ENCODE results near the gene EPHA8. TPM values are rescaled to one million over a fixed set of nuclear protein-coding genes. Genes with fewer than 3 reads are reported as not detected.
A peak's percentile ranks its signal among the peaks of the same experiment; 100 is the strongest.

EPHA8 gene
- total RNA-seq, 1 experiment from 2014 or later = 3.8 TPM

- 0 out of 2 replicates have a peak, but pooled peaks have one; percentile 81 for TF ChIP-seq AFF4 (CRISPR knock-in tag; IDR thresholded peaks at IDR 0.05; ENCODE audit: borderline replicate concordance)
- no peak for TF ChIP-seq ZMAT4 (CRISPR knock-in tag; IDR thresholded peaks at IDR 0.05)
- TF ChIP-seq RELA (CRISPR knock-in tag; IDR thresholded peaks at IDR 0.05; ENCODE audit: borderline replicate concordance) = 0 out of 2 replicates have a peak, but pooled peaks have one; percentile 62
- TF ChIP-seq ZNF423 (CRISPR knock-in tag; IDR thresholded peaks at IDR 0.05) = no peak
- no peak for TF ChIP-seq JAZF1 (CRISPR knock-in tag; IDR thresholded peaks at IDR 0.05)
- TF ChIP-seq ETV6 (CRISPR knock-in tag; IDR thresholded peaks at IDR 0.05) = peak; percentile 89
- TF ChIP-seq, protein P1, sequence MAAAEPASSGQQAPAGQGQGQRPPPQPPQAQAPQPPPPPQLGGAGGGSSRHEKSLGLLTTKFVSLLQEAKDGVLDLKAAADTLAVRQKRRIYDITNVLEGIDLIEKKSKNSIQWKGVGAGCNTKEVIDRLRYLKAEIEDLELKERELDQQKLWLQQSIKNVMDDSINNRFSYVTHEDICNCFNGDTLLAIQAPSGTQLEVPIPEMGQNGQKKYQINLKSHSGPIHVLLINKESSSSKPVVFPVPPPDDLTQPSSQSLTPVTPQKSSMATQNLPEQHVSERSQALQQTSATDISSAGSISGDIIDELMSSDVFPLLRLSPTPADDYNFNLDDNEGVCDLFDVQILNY (CRISPR knock-in tag; IDR thresholded peaks at IDR 0.05) = no peak
- no peak for TF ChIP-seq EMX1 (CRISPR knock-in tag; IDR thresholded peaks at IDR 0.05)
- TF ChIP-seq E2F4 (CRISPR knock-in tag; IDR thresholded peaks at IDR 0.05; ENCODE audit: borderline replicate concordance, low read depth) = peak; percentile 75; the same call in 1 of the 2 replicates
- no peak; the same call in 1 of the 2 replicates for TF ChIP-seq ELF4 (CRISPR knock-in tag; IDR thresholded peaks at IDR 0.05; ENCODE audit: low read depth)
- peak; percentile 50; the same call in 1 of the 2 replicates for TF ChIP-seq TCF7 (CRISPR knock-in tag; IDR thresholded peaks at IDR 0.05; ENCODE audit: low read depth)
- peak; percentile 97 for TF ChIP-seq TEAD4 (CRISPR knock-in tag; IDR thresholded peaks at IDR 0.05)
- TF ChIP-seq IRF2 (CRISPR knock-in tag; IDR thresholded peaks at IDR 0.05; ENCODE audit: borderline replicate concordance, low read depth) = 0 out of 2 replicates have a peak, but pooled peaks have one; percentile 45
- TF ChIP-seq SMAD3 (CRISPR knock-in tag; IDR thresholded peaks at IDR 0.05; ENCODE audit: borderline replicate concordance) = peak; percentile 97; the same call in 1 of the 2 replicates
- TF ChIP-seq, protein P2, sequence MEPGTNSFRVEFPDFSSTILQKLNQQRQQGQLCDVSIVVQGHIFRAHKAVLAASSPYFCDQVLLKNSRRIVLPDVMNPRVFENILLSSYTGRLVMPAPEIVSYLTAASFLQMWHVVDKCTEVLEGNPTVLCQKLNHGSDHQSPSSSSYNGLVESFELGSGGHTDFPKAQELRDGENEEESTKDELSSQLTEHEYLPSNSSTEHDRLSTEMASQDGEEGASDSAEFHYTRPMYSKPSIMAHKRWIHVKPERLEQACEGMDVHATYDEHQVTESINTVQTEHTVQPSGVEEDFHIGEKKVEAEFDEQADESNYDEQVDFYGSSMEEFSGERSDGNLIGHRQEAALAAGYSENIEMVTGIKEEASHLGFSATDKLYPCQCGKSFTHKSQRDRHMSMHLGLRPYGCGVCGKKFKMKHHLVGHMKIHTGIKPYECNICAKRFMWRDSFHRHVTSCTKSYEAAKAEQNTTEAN (CRISPR knock-in tag; IDR thresholded peaks at IDR 0.05) = peak; percentile 92; the same call in 1 of the 2 replicates
- TF ChIP-seq CBFB (CRISPR knock-in tag; IDR thresholded peaks at IDR 0.05; ENCODE audit: low read depth) = peak; percentile 88; the same call in 1 of the 2 replicates
- TF ChIP-seq GABPB1 (CRISPR knock-in tag; IDR thresholded peaks at IDR 0.05) = no peak
- no peak for TF ChIP-seq HMGA2 (CRISPR knock-in tag; IDR thresholded peaks at IDR 0.05)
- TF ChIP-seq ZNF138 (CRISPR knock-in tag; conservative IDR thresholded peaks at IDR 0.05) = peak; percentile 88; the same call in 1 of the 2 replicates
- no peak for TF ChIP-seq FOXJ3 (CRISPR knock-in tag; IDR thresholded peaks at IDR 0.05; ENCODE audit: borderline replicate concordance)
- no peak for TF ChIP-seq RORB (CRISPR knock-in tag; IDR thresholded peaks at IDR 0.05)
- TF ChIP-seq MXD4 (CRISPR knock-in tag; IDR thresholded peaks at IDR 0.05; ENCODE audit: borderline replicate concordance) = no peak
- TF ChIP-seq ZNF532 (CRISPR knock-in tag; IDR thresholded peaks at IDR 0.05; ENCODE audit: borderline replicate concordance) = no peak
- TF ChIP-seq, protein P3, sequence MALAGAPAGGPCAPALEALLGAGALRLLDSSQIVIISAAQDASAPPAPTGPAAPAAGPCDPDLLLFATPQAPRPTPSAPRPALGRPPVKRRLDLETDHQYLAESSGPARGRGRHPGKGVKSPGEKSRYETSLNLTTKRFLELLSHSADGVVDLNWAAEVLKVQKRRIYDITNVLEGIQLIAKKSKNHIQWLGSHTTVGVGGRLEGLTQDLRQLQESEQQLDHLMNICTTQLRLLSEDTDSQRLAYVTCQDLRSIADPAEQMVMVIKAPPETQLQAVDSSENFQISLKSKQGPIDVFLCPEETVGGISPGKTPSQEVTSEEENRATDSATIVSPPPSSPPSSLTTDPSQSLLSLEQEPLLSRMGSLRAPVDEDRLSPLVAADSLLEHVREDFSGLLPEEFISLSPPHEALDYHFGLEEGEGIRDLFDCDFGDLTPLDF (CRISPR knock-in tag; IDR thresholded peaks at IDR 0.05) = peak; percentile 88; the same call in 1 of the 2 replicates
- peak; percentile 82; the same call in 1 of the 2 replicates for TF ChIP-seq CREM (CRISPR knock-in tag; IDR thresholded peaks at IDR 0.05)
- TF ChIP-seq SP1 (CRISPR knock-in tag; conservative IDR thresholded peaks at IDR 0.05) = peak; percentile 63; the same call in 1 of the 2 replicates
These were observed 48.2 kb downstream of the EPHA8 start (continued) for GRCh38 chr1:22611530-22611947.
